HG02981 (cell line): ENCODE measurements around the gene LDLRAD4.

Experiments used
- ATAC-seq: cut with Tn5 transposase; IDR thresholded peaks from one replicate; pipeline ENCODE4 v1.9.1; 2021; ENCODE audit warnings: mild to moderate bottlenecking, moderate library complexity; ENCODE audit not compliant: unreplicated experiment

LDLRAD4 gene

DNA sequence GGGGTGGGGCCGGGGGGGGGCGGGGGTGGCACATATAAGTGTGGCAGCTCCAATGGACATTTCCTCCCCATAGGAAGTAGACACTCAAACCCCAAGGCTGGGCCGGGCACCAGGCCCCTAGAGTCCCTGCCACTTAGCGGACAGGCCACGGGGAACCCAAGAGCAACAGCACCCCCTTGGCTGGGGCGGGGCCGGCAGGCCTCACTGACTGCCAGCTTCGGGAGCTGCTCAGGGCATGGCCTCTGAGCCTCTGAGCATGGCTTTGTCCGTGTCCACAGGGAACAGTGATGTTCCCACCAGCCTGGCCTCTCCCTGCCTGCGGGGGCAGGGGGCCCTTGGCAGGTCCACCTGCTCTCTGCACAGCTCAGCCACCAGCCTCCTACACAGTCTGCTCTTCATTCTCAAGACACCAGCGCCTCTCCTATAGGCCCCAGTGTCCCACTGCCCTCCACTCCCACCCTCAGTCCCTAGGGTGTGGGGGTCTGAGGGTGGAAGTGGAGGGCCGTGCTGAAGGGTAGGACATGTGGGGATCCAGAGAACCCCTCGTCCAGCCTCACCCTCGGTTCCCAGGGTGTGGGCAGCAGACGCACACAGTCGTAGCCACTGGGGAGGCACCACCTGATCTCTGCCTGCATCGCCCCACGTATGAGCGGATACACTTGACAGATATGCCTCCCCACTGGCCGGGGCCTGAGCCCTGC is 401.1 kb downstream of the LDLRAD4 start:
- ATAC-seq, result no peak

DNA sequence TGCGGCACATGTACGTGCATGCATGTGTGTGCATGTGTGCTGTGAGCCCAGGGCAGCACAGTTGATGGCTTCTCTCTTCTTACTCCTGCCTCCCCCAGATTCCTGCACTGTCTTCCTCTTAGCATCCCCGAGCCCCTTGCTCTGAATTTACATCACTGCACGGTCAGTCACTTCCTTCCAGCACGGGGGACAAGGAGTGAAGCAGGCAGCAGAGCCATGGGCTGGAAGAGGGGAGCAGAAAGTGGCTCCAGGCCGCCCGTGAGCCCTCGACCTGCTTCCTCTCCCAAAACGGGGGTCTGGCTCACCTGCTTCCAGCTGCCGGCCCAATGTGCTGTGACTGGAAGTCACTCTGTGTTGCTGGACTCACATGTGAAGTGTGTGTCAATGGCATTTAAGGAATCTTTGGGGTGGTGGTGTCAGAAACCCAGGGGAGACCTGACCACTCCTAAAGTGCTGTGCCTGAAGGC is 401.7 kb downstream of the LDLRAD4 start:
- ATAC-seq, result no peak

DNA sequence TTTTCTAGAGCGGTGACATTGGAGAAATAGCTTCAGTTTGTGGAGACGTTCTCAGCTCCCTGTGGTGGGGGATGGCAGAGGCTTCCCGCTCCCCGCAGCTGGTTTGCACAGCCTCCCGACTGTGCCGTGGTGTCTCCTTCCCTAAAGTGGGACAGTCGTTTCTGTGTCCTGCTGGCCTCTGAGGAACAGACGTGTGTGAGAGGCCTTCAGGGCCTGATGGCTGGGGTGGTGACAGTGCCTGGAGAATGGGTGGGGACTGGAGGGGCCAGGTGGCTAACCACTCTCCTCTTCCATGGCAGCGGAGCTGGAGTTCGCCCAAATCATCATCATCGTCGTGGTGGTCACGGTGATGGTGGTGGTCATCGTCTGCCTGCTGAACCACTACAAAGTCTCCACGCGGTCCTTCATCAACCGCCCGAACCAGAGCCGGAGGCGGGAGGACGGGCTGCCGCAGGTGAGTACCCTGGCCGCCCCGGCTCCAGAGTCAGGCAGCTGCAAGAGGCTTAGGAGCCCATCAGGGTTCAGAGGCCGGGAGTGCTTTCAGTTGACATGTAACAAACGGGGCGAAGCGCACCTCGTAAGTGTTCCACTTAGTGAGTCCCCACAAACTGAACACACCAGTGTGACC is 402.4 kb downstream of the LDLRAD4 start:
- ATAC-seq, result no peak

DNA sequence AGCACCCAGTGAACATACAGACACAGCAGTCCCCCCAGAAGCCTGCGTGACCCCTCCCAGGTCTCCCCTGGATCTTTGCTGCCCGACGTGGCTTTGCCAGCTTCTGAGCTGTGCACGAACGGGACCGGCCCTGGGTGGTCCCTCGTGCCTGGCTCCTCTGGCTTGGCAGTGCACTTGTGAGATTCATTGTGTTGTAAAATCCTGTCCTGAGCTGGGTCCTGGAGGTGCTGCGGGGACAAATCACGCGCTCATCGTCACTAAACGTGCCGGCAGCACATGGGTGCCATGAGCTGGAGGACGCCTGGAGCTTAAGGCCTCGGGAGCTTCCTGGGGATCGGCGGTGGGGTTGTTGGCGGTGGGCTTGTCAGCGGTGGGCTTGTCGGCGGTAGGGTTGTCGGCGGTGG is 402.9 kb downstream of the LDLRAD4 start:
- ATAC-seq, result no peak

DNA sequence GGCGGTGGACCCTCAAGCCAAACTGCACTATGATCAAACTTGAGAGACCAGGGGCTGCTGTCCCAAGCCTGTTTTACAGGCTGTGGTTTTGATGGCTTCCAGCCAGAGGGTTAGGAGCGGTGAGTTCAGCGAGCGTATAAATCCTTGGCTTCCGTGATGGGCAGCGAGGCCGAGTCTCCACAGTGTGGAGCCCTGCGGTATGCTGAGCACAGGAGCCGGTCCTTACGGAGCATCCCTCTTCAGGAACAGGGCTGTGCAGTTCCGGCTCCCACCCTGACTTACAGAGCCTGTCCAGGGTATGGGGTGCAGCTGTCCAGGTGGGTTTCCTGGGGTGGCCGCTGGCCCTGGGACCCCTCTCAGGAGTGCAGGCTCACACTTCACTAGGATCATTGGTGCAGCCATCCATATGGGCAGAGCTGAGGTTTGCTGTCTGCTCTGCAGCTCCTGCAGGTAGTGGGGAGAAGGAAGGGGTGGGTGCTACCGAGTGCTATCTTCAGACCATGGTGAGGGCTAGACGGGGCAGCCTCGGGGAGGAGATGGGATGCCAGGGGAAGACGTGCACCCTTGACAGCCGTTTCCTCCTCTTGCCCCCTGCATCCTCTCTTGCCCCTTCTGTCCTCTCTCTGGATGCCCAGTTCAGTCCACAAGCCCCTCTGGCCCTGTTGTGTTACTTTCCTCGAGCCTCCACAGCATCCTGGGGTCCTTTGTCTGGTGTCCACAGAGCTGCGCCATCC is 403.5 kb downstream of the LDLRAD4 start:
- ATAC-seq, result no peak

DNA sequence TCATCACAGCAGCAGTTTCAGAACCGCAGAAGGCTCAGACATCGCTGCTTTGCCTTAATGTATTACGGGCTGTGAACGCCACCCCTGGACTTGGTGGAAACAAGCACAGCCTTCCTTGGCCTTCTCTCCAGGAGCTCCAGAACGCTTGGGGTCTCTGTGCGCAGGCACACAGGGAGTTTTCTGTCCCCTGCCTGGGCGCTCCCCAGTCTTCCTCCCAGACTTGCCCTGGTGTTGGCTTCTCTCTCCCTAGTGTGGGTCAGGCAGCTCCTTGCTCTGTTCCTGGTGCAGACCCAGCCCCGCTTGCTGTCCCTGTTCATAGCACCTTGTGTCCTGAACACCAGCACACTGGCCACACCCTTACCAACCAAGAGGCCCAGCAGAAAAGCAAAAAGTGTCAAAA is 404.2 kb downstream of the LDLRAD4 start:
- no peak for ATAC-seq

DNA sequence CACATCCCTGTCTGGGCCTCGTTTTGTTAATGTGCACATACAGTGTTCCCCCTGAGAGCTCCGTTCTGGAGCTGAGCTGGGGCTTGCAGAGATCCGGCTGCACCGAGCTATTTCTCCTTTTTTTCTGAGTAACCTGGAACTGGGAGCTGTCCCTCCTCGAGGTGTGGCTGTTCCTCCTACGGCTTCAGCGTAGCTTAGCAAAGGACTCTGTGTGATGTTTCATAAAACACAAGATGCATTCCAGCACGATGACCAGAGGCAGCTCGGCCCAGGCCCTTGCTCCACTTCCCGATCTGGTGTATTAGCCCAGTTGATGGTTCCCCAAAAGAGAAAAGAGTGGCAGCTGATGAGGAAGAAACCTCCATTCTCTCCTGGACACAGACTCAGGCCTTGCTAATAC is 404.8 kb downstream of the LDLRAD4 start:
- ATAC-seq, result no peak

DNA sequence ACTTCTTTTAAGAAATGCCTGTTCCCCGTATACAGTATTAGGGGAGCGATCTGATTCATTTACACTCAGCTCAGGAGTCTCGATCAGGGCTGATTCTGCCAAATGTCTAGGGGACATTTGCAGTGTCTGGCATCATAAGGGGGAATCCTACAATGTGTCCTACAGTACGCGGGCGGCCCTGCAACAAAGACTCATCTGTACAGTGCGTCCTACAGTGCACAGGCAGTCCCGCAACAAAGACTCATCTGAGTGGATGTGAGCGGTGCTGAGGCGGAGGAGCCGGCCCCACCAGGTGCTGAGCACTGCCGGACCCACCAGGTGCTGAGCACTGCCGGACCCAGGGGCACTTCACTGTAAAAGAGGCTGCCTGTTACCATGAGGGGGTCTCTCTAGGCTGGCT is 405.3 kb downstream of the LDLRAD4 start:
- no peak for ATAC-seq

DNA sequence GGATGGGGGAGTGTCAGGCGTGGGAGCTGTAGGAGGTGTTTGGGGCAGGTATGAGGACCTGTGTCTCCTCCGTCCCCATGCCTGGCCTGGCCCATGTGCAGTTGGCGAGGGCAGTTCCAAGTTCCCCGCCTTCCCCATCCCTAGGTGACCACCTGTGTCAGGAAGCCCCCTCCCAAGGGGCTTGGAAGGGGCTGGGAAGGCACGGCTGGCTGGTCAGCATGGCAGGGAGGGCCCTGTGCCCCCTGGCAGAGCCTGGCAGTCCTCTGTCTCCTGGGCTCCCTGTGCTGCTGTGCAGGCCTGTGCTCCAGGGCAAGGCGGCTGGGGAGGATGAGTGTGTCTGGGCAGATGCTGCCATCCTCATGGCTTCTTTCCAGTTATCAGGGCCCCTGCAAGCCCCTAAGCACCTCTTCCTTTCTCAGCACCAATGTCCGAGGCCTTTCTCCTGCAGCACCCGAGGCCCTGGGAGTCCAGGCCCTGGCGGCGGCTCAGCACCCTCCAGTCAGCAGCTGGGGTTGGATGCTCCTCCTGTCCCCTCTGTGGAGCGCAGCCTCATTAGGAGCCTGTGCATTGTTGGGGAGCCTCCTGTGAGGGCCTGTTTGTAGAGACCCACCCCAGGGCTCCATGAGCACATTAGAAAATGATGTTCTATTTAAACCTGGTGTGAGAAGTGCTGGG is 406.1 kb downstream of the LDLRAD4 start:
- ATAC-seq, result no peak

DNA sequence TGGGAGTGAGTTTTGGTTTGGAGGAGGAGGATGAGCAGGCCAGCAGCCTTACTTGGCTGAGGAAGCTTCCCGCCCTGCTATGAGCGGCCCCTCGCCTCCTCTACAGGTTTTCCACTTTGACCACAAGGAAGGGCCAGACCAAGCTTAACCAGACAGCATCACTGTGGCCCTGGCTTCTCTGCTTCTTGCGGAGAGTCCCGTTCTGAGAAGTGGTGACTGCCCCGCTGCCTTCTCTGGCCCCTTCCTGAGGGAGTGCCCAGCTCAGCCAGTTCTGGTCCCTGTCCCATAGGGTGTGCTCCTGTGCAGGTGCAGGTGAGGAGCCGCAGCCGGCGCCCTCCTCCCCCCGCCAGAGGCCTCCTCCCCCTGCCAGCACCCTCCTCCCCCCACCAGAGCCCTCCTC is 406.8 kb downstream of the LDLRAD4 start:
- no peak for ATAC-seq

DNA sequence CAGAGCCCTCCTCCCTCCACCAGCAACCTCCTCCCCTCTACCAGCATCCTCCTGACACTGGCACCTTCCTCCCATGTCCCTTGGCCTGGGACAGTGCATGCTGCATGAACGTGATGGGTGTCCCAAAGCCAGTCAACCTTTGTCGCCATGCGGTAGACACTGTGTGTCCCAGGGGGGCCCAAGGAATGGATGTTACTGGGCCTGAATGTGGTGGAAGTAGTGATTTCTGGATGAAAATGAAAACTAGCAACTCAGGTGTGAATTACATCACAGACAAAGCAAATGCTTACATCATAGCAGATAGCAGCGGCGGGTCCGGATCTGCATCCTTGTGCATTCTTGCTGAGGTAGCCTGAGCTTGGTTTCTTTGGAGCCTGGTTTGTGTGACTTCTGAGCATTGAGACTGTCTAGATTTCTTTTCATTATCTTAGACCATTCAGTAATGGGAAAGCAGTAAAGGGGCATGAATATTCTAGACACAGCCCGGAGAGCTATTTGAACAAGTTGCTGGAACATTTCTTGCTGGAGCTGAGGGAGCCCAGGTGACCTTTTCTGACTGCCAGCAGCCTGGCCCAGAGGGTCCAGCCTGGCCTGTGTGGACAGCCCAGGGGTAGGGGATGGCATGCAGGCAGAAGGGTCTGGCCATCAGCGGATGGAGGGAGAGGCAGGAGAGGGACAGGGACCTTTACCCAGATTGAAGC is 407.4 kb downstream of the LDLRAD4 start:
- ATAC-seq, result no peak

DNA sequence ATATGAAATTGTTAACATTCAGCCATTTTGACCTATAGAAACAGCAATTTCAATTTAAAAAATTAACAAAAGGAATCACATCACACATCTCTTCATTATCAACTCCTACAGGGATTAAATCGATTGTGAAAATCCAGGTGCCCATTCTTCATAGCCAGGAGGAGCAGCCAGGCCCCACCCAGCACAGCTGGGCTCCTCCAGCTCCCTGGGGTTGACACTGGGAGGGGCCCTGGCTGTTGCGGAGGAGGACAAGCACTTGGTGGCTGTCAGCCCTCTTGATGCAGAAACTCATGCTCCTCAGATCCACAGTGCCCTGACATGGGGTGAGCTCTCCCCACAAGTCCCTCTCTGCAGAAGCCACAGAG is 408.0 kb downstream of the LDLRAD4 start:
- no peak for ATAC-seq

DNA sequence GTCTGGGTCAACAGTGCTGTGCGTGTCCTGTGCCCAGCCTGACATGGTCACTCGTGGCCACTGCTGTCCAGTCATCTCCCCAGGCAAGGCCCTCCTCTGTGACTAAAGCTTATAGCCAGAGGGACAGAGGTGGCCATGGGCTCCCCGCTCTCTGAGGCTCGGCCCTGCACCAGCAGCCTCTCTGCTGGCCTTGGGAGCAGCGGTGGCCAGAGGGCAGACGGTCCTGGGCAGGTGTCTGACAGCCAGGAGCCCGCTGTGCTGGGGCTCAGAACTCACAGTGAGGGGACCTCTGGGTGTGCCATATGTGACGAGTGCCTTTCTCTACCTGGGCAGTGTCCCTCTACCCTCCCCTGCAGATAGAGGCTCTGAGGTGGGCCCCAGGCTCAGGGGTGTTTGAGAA is 409.1 kb downstream of the LDLRAD4 start:
- no peak for ATAC-seq

DNA sequence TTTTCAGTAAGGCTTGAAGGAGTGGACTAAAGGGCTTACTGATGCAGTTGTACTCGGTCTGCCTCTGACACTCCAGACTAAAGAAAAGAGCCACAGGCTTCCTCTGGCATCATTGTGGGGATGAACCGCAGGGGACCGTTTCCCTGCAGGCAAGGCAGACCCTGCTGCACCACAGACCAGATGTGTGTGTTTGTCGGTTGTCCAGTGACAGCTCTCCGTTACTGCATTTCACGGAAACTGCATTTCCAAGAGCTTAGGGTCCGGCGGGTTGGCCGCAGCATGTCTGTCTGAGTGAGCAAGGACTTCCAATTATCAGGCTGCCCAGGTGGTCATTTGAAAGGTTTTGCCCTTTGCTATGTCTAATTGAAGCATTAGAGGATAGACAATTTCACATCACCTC is 409.7 kb downstream of the LDLRAD4 start:
- no peak for ATAC-seq

DNA sequence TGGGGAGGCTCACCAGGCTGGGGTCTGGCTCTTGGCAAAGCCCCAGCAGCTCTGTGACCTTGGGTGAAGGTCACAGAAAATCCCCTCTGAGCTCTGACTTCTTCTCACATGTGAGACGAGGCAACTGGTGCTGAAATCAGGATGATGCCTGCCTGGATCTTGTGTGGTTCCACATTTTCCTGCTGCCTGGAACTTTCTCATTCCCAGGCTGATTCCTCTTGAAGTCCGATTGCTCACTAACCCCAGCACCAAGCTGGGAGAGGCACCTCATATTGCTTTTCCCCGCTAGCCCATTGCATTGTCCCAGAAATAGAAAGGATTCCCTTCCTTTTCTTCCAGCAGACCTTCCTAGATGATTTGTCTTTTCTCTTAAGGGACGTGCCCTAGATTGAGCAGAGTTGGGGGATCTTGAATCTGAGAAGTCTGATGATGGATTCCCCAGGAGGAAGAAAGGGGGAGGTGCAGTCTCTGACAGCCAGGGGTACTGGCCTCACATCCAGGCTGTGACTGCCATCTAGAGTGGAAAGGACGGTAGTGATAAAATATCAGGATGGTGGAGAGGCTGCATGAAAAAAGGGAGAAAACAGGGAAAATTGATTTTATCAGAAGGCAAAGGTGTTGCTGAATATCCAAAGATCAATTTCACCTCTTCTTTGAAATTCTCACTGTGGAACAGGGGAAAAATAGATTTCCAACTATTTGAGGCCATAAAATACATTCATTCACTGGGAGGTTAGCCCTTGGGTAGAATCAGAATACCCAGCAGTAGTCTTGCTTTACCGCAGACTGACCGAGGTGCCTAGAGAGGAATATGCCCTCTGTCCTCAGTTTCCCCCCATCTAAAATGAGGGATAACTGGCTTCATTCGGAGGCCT is 411.5 kb downstream of the LDLRAD4 start:
- ATAC-seq, result peak; percentile 72

DNA sequence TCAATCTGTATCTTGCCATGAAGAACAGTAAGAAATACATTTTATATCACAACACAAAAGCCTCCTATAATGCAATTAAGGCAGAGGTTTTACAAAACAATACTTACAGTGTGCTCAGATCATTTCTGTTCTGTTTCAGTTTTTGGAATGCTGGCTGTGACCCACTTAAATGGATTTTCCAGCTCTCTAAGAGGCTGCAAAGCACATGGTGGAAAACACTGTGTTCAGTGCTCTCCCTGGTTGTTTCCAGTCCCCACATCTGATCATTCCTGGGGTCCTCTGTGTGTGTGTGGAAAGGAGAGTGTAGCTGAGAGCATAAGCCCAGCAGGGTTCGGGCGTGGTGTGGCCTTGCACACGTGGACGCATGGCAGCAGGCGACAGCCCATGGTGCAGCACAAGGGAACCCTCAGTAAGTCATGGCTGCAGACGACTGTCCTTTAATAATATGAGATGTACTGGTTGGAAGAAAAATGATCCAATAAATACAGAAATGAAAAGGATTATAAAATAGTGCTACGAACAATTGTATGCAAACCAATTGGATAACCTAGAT is 412.2 kb downstream of the LDLRAD4 start:
- ATAC-seq, result no peak

DNA sequence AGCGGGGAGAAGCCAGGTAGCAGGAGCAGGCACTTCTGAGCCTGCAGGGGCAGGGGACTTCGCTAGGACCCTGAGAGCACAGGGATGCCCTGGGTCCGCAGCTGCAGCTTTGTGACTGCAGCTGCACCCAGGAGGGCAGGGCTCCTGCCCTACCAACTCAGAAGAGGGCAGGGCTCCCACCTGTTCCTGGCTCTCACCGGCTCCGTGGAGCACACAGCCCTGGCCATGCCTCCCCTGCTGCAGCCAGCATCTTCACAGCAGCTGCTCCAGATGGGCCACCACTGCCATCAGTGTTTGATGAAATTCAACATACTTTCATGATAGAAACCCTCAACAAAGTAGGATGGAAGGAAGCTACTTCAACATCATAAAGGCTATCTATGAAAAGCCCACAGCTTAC is 415.1 kb downstream of the LDLRAD4 start:
- ATAC-seq, result no peak

DNA sequence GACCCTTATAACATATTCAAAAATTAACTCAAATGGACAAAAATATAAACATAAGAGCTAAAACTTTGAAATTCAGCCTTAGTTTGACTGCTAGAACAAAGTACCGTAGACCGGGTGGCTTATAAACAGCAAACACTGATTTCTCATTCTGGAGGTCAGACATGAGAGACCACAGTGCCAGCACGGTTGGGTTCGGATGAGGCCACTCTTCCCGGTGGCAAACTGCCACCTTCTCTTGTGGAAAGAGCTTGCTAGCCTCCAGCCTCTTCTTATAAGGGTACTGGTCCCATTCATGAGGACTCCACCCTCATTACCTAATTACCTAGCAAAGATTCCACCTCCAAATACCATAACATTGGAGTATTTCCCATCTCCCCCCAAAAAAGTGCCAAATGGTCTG is 416.5 kb downstream of the LDLRAD4 start:
- no peak for ATAC-seq

DNA sequence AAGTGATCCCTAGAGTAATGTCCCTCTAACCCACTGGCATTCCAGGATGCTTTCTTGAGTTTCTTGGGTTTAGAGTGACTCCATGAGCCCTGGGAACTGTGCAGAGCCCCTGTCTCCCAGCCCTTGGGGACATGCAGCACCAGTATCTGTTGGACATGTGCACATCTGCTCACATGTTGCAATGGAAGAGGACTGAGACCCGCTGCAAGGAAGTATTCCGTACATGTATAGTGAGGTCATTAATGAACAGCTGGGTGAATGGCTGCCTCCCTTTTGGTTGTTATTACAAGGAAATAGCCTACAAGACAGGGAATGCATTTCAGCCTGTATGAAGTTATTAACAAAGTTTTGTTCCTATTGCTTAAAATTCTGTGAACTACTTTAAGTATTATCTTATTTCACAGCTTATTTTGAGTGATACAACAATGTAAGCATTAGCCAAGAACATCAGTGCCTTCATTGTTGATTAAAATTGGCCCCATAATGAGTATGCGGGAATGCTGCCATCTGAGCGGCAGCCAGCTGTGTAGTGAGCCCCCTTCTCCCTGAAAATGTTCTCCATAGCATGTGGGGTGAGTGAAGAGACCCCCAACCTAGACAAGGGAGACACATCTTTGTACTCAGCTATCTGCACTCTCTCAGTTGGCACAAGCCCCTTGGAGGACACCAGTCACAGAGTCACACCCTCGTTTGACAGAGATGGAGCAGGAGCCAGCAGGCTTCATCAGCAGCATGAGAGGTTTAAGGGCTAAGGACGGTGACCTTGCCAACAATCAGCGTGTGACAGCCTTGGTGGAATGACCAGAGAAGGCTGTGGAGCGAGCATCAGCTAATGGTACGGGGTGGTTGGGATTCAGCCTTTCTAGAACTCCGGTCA is 420.4 kb downstream of the LDLRAD4 start:
- ATAC-seq, result no peak
